ENCODE results near the gene CBARP. TPM values are rescaled to one million over a fixed set of nuclear protein-coding genes. Genes with fewer than 3 reads are reported as not detected.
A peak's percentile ranks its signal among the peaks of the same experiment; 100 is the strongest.

CBARP gene
- total and polyA plus RNA-seq, 9 of the 15 experiments (the other 6 are each of a cell fraction or from before 2014, with no cell fraction given) = 0.03 to 8.9 (median 1.2) TPM; not detected in 1

DNA sequence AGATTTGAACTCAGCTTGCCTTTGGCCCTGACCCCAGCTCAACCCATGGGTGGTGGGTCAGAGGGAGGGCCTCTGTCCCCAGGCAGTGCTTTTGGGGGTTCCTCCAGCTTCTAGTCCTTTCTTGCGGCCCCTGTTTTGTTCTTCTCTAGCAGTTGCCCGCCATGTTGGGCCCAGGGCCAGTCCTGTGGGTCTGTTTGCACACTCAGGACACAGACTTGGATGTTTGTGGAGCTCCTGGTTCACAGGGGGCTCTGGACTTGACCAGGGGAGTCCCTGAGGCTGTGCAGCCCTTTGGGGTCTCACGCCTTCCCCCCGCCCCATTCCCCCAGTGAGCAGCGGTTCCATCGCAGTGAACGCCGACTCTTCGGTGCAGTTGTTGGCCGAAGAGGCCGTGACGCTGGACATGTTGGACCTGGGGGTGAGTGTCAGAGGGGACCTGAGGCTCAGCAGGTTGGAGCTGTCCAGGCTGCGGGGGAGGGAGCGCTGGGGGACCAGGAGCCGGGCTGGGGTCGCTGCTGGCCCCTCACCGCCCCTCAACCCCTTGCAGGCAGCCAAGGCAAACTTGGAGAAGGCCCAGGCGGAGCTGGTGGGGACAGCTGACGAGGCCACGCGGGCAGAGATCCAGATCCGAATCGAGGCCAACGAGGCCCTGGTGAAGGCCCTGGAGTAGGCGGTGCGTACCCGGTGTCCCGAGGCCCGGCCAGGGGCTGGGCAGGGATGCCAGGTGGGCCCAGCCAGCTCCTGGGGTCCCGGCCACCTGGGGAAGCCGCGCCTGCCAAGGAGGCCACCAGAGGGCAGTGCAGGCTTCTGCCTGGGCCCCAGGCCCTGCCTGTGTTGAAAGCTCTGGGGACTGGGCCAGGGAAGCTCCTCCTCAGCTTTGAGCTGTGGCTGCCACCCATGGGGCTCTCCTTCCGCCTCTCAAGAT lies 6.2 kb upstream of the CBARP start (continued):
- TF ChIP-seq, protein P1, sequence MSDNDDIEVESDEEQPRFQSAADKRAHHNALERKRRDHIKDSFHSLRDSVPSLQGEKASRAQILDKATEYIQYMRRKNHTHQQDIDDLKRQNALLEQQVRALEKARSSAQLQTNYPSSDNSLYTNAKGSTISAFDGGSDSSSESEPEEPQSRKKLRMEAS (CRISPR knock-in tag; IDR thresholded peaks at IDR 0.05) = peak; percentile 50; the same call in 1 of the 2 replicates
- peak; percentile 49; the same call in 1 of the 2 replicates for TF ChIP-seq KLF16 (IDR thresholded peaks at IDR 0.05)
- 0 out of 2 replicates have a peak, but pooled peaks have one; percentile 19 for TF ChIP-seq RBM14 (IDR thresholded peaks at IDR 0.05; ENCODE audit: borderline replicate concordance, insufficient read depth, low read depth, low read length)
- no peak for TF ChIP-seq MYBL2 (IDR thresholded peaks at IDR 0.05; ENCODE audit: low read depth)
- no peak for TF ChIP-seq MYBL2 (CRISPR knock-in tag; IDR thresholded peaks at IDR 0.05; ENCODE audit: borderline replicate concordance)
- 0 out of 2 replicates have a peak, but pooled peaks have one; percentile 21 for TF ChIP-seq ZBTB17 (CRISPR knock-in tag; IDR thresholded peaks at IDR 0.05)
- TF ChIP-seq, protein P2, sequence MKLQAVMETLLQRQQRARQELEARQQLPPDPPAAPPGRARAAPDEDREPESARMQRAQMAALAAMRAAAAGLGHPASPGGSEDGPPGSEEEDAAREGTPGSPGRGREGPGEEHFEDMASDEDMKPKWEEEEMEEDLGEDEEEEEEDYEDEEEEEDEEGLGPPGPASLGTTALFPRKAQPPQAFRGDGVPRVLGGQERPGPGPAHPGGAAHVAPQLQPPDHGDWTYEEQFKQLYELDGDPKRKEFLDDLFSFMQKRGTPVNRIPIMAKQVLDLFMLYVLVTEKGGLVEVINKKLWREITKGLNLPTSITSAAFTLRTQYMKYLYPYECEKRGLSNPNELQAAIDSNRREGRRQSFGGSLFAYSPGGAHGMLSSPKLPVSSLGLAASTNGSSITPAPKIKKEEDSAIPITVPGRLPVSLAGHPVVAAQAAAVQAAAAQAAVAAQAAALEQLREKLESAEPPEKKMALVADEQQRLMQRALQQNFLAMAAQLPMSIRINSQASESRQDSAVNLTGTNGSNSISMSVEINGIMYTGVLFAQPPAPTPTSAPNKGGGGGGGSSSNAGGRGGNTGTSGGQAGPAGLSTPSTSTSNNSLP (IDR thresholded peaks at IDR 0.05; ENCODE audit: borderline replicate concordance, low read depth, low read length) = no peak
- 0 out of 2 replicates have a peak, but pooled peaks have one; percentile 57 for TF ChIP-seq CC2D1A (IDR thresholded peaks at IDR 0.05)
- TF ChIP-seq, protein P3, sequence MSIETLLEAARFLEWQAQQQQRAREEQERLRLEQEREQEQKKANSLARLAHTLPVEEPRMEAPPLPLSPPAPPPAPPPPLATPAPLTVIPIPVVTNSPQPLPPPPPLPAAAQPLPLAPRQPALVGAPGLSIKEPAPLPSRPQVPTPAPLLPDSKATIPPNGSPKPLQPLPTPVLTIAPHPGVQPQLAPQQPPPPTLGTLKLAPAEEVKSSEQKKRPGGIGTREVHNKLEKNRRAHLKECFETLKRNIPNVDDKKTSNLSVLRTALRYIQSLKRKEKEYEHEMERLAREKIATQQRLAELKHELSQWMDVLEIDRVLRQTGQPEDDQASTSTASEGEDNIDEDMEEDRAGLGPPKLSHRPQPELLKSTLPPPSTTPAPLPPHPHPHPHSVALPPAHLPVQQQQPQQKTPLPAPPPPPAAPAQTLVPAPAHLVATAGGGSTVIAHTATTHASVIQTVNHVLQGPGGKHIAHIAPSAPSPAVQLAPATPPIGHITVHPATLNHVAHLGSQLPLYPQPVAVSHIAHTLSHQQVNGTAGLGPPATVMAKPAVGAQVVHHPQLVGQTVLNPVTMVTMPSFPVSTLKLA (conservative IDR thresholded peaks at IDR 0.05) = peak in 1 of 2 experiments; percentile 30; a peak in 1 of 4 replicates
- TF ChIP-seq GATAD2A (IDR thresholded peaks at IDR 0.05) = 0 out of 2 replicates have a peak, but pooled peaks have one; percentile 29
- TF ChIP-seq DNMT1 (IDR thresholded peaks at IDR 0.05) = no peak
- TF ChIP-seq CREM (IDR thresholded peaks at IDR 0.05; ENCODE audit: low read depth) = peak; percentile 33; the same call in 1 of the 2 replicates
- TF ChIP-seq CEBPG (CRISPR knock-in tag; IDR thresholded peaks at IDR 0.05) = peak; percentile 49; the same call in 1 of the 2 replicates
- peak in 1 of 2 experiments; percentile 59; a peak in 1 of 4 replicates for TF ChIP-seq CEBPG (tag; conservative IDR thresholded peaks at IDR 0.05 in 1 of 2, IDR thresholded peaks at IDR 0.05 in 1 of 2)
- TF ChIP-seq NR2C1 (IDR thresholded peaks at IDR 0.05) = no peak
- TF ChIP-seq NR2C1 (tag; IDR thresholded peaks at IDR 0.05) = no peak
- no peak for TF ChIP-seq CXXC5 (CRISPR knock-in tag; IDR thresholded peaks at IDR 0.05)
- TF ChIP-seq RBFOX2 (IDR thresholded peaks at IDR 0.05; ENCODE audit: low read depth, low read length) = peak; percentile 60
- TF ChIP-seq ZNF143 (CRISPR knock-in tag; IDR thresholded peaks at IDR 0.05) = peak; percentile 35; the same call in 1 of the 2 replicates
- TF ChIP-seq MAZ (CRISPR knock-in tag; conservative IDR thresholded peaks at IDR 0.05 in 1 of 2, IDR thresholded peaks at IDR 0.05 in 1 of 2) = peak in 1 of 2 experiments; percentile 69; a peak in 2 of 4 replicates
- TF ChIP-seq, protein P4, sequence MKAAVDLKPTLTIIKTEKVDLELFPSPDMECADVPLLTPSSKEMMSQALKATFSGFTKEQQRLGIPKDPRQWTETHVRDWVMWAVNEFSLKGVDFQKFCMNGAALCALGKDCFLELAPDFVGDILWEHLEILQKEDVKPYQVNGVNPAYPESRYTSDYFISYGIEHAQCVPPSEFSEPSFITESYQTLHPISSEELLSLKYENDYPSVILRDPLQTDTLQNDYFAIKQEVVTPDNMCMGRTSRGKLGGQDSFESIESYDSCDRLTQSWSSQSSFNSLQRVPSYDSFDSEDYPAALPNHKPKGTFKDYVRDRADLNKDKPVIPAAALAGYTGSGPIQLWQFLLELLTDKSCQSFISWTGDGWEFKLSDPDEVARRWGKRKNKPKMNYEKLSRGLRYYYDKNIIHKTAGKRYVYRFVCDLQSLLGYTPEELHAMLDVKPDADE (conservative IDR thresholded peaks at IDR 0.05; ENCODE audit: control insufficient read depth, low read depth, low read length) = peak; percentile 73; the same call in 1 of the 2 replicates
- peak in 1 of 2 experiments; percentile 35; a peak in 1 of 4 replicates for TF ChIP-seq RCOR1 (IDR thresholded peaks at IDR 0.05; ENCODE audit: borderline replicate concordance in 1 of 2, low read depth in 2 of 2, low read length in 2 of 2)
- no peak for TF ChIP-seq ZNF316 (IDR thresholded peaks at IDR 0.05)

All from K562 (cell line).